ENCODE data around the gene EXOC6B. TPM values are rescaled to one million over a fixed set of nuclear protein-coding genes. Genes with fewer than 3 reads are reported as not detected.

EXOC6B gene
- total RNA-seq, 2 donors from 2014 or later: 10.4 to 11.6 TPM

GRCh38 chr2:72156872-72157271, 669.0 kb downstream of the EXOC6B start:
- H3K4me3 Mint-ChIP-seq: no peak overlapping the region
- H3K27me3 Mint-ChIP-seq (ENCODE audit: low read depth): peaks cover 40% of the 10 kb centered on the region
- H3K36me3 Mint-ChIP-seq (ENCODE audit: insufficient read depth in 2 of 2): no peaks in the 10 kb centered on the region
- no peak for ATAC-seq (replicated peaks in 1 of 2)
- no peak overlapping the region for H3K27ac Mint-ChIP-seq
- DNase-seq: no peak
- H3K4me1 Mint-ChIP-seq (ENCODE audit: low read depth): no peaks in the 10 kb centered on the region
- H3K9me3 Mint-ChIP-seq: no peaks in the 10 kb centered on the region

GRCh38 chr2:72155737-72156136, 670.1 kb downstream of the EXOC6B start:
- H3K27ac Mint-ChIP-seq: no peak overlapping the region
- ATAC-seq (replicated peaks in 1 of 2) (no peak), DNase-seq (no peak)
- no peaks in the 10 kb centered on the region for H3K4me1 Mint-ChIP-seq (ENCODE audit: low read depth)
- H3K27me3 Mint-ChIP-seq (ENCODE audit: low read depth): peaks cover 40% of the 10 kb centered on the region
- no peak overlapping the region for H3K4me3 Mint-ChIP-seq
- H3K9me3 Mint-ChIP-seq: no peaks in the 10 kb centered on the region
- H3K36me3 Mint-ChIP-seq (ENCODE audit: insufficient read depth in 2 of 2): no peaks in the 10 kb centered on the region

- no peak for ATAC-seq (replicated peaks in 1 of 2)
- H3K27ac Mint-ChIP-seq: no peak overlapping the region
- no peak for DNase-seq
- no peak overlapping the region for H3K4me3 Mint-ChIP-seq
- peaks cover 0 to 1% of the 10 kb centered on the region in 2 donors for H3K36me3 Mint-ChIP-seq (ENCODE audit: insufficient read depth in 2 of 2)
- peaks cover 4% of the 10 kb centered on the region for H3K4me1 Mint-ChIP-seq (ENCODE audit: low read depth)
- H3K9me3 Mint-ChIP-seq: no peaks in the 10 kb centered on the region
- peaks cover 40% of the 10 kb centered on the region for H3K27me3 Mint-ChIP-seq (ENCODE audit: low read depth)
Measured at GRCh38 chr2:72155151-72155550, 670.7 kb downstream of the EXOC6B start.

GRCh38 chr2:72154386-72154975, 671.4 kb downstream of the EXOC6B start:
- Mint-ChIP-seq H3K4me3 (no peak overlapping the region), H3K9me3 (no peaks in the 10 kb centered on the region), H3K27me3 (ENCODE audit: low read depth) (peaks cover 40% of the 10 kb centered on the region), H3K36me3 (ENCODE audit: insufficient read depth in 2 of 2) (peaks cover 0 to 2% of the 10 kb centered on the region in 2 donors), H3K4me1 (ENCODE audit: low read depth) (peaks cover 11% of the 10 kb centered on the region), H3K27ac (no peak overlapping the region)
- ATAC-seq (replicated peaks in 1 of 2) (no peak), DNase-seq (no peak)

- no peak overlapping the region for H3K4me3 Mint-ChIP-seq
- ATAC-seq (replicated peaks in 1 of 2) (no peak), DNase-seq (no peak)
- H3K4me1 Mint-ChIP-seq (ENCODE audit: low read depth): peaks cover 16% of the 10 kb centered on the region
- no peaks in the 10 kb centered on the region for H3K9me3 Mint-ChIP-seq
- peaks cover 45% of the 10 kb centered on the region for H3K27me3 Mint-ChIP-seq (ENCODE audit: low read depth)
- H3K27ac Mint-ChIP-seq: no peak overlapping the region
- peaks cover 0 to 5% of the 10 kb centered on the region in 2 donors for H3K36me3 Mint-ChIP-seq (ENCODE audit: insufficient read depth in 2 of 2)
Measured at GRCh38 chr2:72153924-72154323, 671.9 kb downstream of the EXOC6B start.

GRCh38 chr2:72153026-72153791, 672.6 kb downstream of the EXOC6B start:
- DNase-seq: no peak
- H3K4me1 Mint-ChIP-seq (ENCODE audit: low read depth): peaks cover 21% of the 10 kb centered on the region
- peaks cover 51% of the 10 kb centered on the region for H3K27me3 Mint-ChIP-seq (ENCODE audit: low read depth)
- H3K36me3 Mint-ChIP-seq (ENCODE audit: insufficient read depth in 2 of 2): peaks cover 0 to 5% of the 10 kb centered on the region in 2 donors
- H3K9me3 Mint-ChIP-seq: no peaks in the 10 kb centered on the region
- no peak for ATAC-seq (replicated peaks in 1 of 2)
- H3K4me3 Mint-ChIP-seq: no peak overlapping the region
- no peak overlapping the region for H3K27ac Mint-ChIP-seq

GRCh38 chr2:72150861-72151356, 674.9 kb downstream of the EXOC6B start:
- Mint-ChIP-seq H3K36me3 (ENCODE audit: insufficient read depth in 2 of 2) (peaks cover 0 to 8% of the 10 kb centered on the region in 2 donors), H3K4me3 (no peak overlapping the region), H3K4me1 (ENCODE audit: low read depth) (peaks cover 33% of the 10 kb centered on the region), H3K27me3 (ENCODE audit: low read depth) (peaks cover 56% of the 10 kb centered on the region), H3K9me3 (no peaks in the 10 kb centered on the region), H3K27ac (no peak overlapping the region)
- DNase-seq (no peak), ATAC-seq (replicated peaks in 1 of 2) (no peak)

GRCh38 chr2:72150157-72150860, 675.5 kb downstream of the EXOC6B start:
- Mint-ChIP-seq H3K36me3 (ENCODE audit: insufficient read depth in 2 of 2) (peaks cover 0 to 8% of the 10 kb centered on the region in 2 donors), H3K4me1 (ENCODE audit: low read depth) (peaks cover 39% of the 10 kb centered on the region), H3K27me3 (ENCODE audit: low read depth) (peaks cover 62% of the 10 kb centered on the region), H3K4me3 (peak overlapping the region; percentile 85 to 88), H3K27ac (no peak overlapping the region), H3K9me3 (no peaks in the 10 kb centered on the region)
- peak; percentile 73 to 79 for ATAC-seq (replicated peaks in 1 of 2)
- DNase-seq: peak; percentile 73 to 82

- no peak for DNase-seq
- H3K4me1 Mint-ChIP-seq (ENCODE audit: low read depth): peaks cover 40% of the 10 kb centered on the region
- ATAC-seq (replicated peaks in 1 of 2): peak; percentile 40 to 49
- H3K4me3 Mint-ChIP-seq: peak overlapping the region; percentile 85 to 88
- no peaks in the 10 kb centered on the region for H3K9me3 Mint-ChIP-seq
- H3K36me3 Mint-ChIP-seq (ENCODE audit: insufficient read depth in 2 of 2): peaks cover 0 to 8% of the 10 kb centered on the region in 2 donors
- H3K27me3 Mint-ChIP-seq (ENCODE audit: low read depth): peaks cover 65% of the 10 kb centered on the region
- no peak overlapping the region for H3K27ac Mint-ChIP-seq
Measured at GRCh38 chr2:72149556-72150156, 676.2 kb downstream of the EXOC6B start.

- ATAC-seq (replicated peaks in 1 of 2) (peak; percentile 24 to 25), DNase-seq (peak in 1 of 2 donors; percentile 40)
- Mint-ChIP-seq H3K4me3 (peak overlapping the region; percentile 85 to 89), H3K27ac (peak overlapping the region; percentile 13), H3K36me3 (ENCODE audit: insufficient read depth in 2 of 2) (peaks cover 0 to 8% of the 10 kb centered on the region in 2 donors), H3K9me3 (no peaks in the 10 kb centered on the region), H3K4me1 (ENCODE audit: low read depth) (peaks cover 42% of the 10 kb centered on the region), H3K27me3 (ENCODE audit: low read depth) (peaks cover 64% of the 10 kb centered on the region)
Measured at GRCh38 chr2:72148837-72149555, 676.8 kb downstream of the EXOC6B start.

- ATAC-seq (replicated peaks in 1 of 2): no peak
- peak overlapping the region; percentile 17 for H3K27ac Mint-ChIP-seq
- peaks cover 49% of the 10 kb centered on the region for H3K4me1 Mint-ChIP-seq (ENCODE audit: low read depth)
- peaks cover 68% of the 10 kb centered on the region for H3K27me3 Mint-ChIP-seq (ENCODE audit: low read depth)
- H3K4me3 Mint-ChIP-seq: peak overlapping the region; percentile 75 to 89
- no peak for DNase-seq
- H3K36me3 Mint-ChIP-seq (ENCODE audit: insufficient read depth in 2 of 2): peaks cover 0 to 8% of the 10 kb centered on the region in 2 donors
- H3K9me3 Mint-ChIP-seq: no peaks in the 10 kb centered on the region
Measured at GRCh38 chr2:72148003-72148836, 677.6 kb downstream of the EXOC6B start.
